A549 treated with DMSO at 1 μM for 4 hours (cell line): ENCODE measurements around the gene ARHGEF11. TPM values are rescaled to one million over a fixed set of nuclear protein-coding genes. Genes with fewer than 3 reads are reported as not detected.

Experiments
- total RNA-seq: library from RNA; stranded (reverse); fragments of 200-300 nt; extraction: Qiagen RNA extraction; gene quantifications from 5 replicates; pipeline ENCODE4 v1.2.3, GENCODE V29; 2022; ENCODE audit warnings: low read depth

Gene ARHGEF11, protein sequence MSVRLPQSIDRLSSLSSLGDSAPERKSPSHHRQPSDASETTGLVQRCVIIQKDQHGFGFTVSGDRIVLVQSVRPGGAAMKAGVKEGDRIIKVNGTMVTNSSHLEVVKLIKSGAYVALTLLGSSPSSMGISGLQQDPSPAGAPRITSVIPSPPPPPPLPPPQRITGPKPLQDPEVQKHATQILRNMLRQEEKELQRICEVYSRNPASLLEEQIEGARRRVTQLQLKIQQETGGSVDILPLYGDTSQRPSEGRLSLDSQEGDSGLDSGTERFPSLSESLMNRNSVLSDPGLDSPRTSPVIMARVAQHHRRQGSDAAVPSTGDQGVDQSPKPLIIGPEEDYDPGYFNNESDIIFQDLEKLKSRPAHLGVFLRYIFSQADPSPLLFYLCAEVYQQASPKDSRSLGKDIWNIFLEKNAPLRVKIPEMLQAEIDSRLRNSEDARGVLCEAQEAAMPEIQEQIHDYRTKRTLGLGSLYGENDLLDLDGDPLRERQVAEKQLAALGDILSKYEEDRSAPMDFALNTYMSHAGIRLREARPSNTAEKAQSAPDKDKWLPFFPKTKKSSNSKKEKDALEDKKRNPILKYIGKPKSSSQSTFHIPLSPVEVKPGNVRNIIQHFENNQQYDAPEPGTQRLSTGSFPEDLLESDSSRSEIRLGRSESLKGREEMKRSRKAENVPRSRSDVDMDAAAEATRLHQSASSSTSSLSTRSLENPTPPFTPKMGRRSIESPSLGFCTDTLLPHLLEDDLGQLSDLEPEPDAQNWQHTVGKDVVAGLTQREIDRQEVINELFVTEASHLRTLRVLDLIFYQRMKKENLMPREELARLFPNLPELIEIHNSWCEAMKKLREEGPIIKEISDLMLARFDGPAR (N-terminal part only)
- total RNA-seq = 17.4 to 23.5 TPM (median 20.7 TPM) in 5 replicates

DNA sequence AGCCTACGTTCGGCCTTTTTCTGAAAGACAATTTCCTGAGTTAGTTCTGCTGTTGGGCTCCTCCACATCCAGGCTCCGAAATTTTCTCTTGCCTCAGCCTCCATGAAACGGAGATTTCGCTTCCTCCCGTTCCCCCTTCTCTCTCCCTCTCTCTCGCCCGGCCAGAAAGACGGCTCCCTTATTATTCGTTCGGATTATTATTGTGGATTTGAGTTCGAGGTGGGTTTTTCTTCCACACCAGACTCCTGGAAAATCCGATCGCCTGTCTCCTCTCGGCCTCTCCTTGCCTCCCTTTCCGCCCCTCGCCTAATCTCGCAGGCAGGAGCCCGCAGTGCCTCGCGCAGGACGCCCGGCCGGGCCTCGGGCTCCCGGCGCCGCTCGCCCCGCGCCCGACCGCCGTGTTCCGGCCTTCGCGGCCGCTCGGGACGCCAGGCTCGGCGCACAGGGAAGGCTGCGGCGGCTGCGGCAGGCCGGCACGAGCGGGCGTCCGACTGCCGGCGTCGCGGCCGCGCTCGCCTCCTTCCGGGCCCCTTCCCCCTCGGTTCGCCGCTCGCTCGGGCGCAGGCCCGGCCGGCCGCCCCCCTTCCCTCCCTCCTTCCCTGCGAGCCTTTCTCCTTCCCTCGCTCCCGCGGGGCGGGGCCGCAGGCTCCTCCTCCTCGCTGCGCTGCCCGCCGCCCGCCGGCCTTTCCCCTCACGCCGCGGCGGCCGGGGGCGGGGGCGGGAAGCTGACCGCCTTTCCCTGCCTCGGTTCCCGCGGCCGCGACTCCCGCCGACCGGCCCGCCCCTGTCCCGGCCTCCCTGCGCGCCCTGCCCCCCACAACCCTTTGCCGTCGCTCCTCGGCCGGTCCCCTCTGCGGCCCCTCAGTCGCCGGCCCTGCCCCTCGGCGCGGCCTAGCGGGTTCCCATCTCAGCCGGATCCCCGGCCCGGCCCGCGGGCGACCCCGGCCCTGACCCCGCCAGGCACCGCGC, at the start of gene ARHGEF11:
Gene ARHGEF11 (minus strand): TSS at position 493 of the 969 bp plus-strand sequence. CDS start 1,412 bp downstream, outside the sequence.

DNA sequence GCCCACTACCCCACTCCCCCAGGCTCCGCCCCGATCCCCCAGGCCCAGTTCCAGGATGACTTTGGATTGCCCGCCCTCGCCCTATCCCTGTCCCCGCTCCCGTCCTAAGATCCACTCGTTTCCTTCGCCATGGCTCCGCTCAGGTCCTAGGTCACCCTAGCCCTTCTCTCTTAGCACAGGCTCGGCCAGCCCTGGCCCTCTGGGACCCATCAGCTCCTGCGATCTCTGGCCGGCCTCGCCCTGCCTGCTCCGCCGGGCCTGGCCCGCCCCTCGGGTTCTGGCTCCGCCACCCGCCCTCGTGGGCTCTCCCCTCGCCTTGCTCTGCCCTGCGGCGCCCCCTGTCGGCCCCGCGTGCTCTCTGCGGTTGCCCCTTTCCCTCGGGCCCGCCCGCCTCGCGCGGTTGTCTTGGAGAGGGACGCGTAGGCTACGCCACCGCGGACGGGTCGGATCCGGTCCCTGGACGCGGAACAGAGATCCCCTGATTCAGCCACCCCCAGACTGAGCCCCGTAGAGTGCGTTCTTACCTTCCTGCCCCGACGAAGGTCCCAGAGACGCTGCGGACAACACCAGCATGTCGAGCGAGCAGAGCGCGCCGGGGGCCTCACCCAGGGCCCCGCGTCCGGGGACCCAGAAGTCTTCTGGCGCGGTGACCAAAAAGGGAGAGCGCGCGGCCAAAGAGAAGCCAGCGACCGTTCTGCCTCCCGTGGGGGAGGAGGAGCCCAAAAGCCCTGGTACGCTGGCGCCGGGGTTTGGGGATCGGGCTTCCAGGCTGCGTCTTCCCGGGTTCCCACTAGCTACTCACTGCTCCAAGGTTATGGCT, 125.1 kb downstream of the ARHGEF11 start, which contains the start of gene LRRC71:
Gene LRRC71 (plus strand): TSS at position 400 of the 820 bp plus-strand sequence. CDS start 172 bp downstream, at position 572.

DNA sequence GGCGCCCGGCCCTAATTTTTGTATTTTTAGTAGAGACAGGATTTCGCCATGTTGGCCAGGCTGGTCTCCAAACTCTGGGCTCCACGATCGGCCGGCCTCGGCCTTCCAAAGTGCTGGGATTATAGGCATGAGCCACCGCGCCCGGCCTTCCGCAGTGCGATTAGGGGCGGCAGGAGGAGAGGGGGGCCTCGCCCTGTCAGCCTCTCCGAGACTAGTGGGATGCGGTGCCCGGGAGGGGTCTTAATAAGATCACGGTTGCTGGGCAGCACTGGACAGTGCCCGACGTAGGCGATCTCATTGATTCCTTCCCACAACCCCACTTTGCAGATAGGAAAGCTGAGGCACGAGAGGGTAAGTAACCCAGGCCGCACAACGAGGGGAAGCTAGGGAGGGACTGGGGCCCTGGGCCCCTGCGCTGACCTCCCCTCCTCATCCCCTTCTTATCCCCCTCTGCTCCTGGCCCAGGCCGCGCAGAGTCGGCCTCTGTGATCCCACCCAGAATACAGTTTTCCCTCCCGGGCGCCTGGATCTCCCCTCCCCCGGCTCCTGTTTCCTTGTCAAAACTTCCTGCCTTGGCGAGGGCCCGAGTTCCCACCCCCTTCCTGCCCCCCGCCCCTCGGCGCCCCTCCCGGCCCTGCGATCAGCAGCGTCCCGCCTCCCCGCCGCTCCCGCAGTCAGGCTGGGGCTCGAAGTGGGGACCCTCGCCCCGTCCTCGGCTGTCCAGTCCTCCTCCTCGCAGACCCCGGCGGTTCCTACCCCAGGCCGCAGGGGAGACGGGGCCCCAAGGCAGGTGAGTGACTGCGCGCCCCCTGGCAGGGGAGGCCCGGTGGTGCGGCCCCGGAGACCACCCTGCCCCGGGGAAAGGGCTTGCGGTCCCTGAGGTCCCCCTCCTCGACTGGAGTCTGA, 152.2 kb downstream of the ARHGEF11 start, which contains the start of gene PEAR1:
Gene PEAR1 (plus strand): TSS at position 671 of the 906 bp plus-strand sequence. CDS start 10,209 bp downstream, outside the sequence.

Other genes starting within 250 kb of the ARHGEF11 start
- gene SH2D2A, start 228.9 kb downstream of the ARHGEF11 start, total RNA-seq = 3.9 to 5.1 TPM (median 4.7 TPM) in 5 replicates
- gene INSRR, start 186.6 kb downstream of the ARHGEF11 start, total RNA-seq = not detected in 5 replicates
- 0.09 to 0.26 TPM (median 0.17 TPM) in 4 of 5 replicates, not detected in the other for gene NTRK1, start 184.9 kb downstream of the ARHGEF11 start, total RNA-seq
- 7.8 to 12.2 TPM (median 10.1 TPM) in 5 replicates for gene PEAR1, start 152.0 kb downstream of the ARHGEF11 start, total RNA-seq
- gene LRRC71, start 125.1 kb downstream of the ARHGEF11 start, total RNA-seq = 0.11 to 0.38 TPM (median 0.16 TPM) in 4 of 5 replicates, not detected in the other
- not detected in 5 replicates for gene ETV3L, start 54.1 kb upstream of the ARHGEF11 start, total RNA-seq
- gene ETV3, start 92.7 kb upstream of the ARHGEF11 start, total RNA-seq = 11.1 to 16.2 TPM (median 12.3 TPM) in 5 replicates